Body of pancreas (tissue), 4 donors: ENCODE data around the gene THBD. TPM values are rescaled to one million over a fixed set of nuclear protein-coding genes. Genes with fewer than 3 reads are reported as not detected.

Source experiments
- ATAC-seq: fragments of 150-250 bp; one replicate; pipeline ENCODE4 v1.9.1; 2016
- DNase-seq, 4 donors: peaks; one replicate each; pipeline ENCODE4 v3.0.0-alpha.2; 2019
- H3K27ac ChIP-seq, 4 donors: fragments of 200-600 bp; sonication (generic); 1 replicate in 3 of 4; 2 replicates in 1 of 4; pipeline versions ENCODE4 v1.5.1 to v1.6.1; 2016 to 2019; ENCODE audit warnings: mild to moderate bottlenecking in 1 of 4, mixed read lengths in 1 of 4, moderate library complexity in 1 of 4
- H3K27me3 ChIP-seq, 2 donors: fragments of 200-600 bp; sonication (generic); one replicate each; pipeline ENCODE4 v1.6.0; 2016; ENCODE audit warnings: mild to moderate bottlenecking in 1 of 2
- H3K36me3 ChIP-seq, 2 donors: fragments of 200-600 bp; sonication (generic); replicated peaks in 1 of 2; 2 replicates each; pipeline ENCODE4 v1.5.1; 2016; ENCODE audit warnings: low read depth in 2 of 2; ENCODE audit not compliant: insufficient read depth in 1 of 2
- H3K4me1 ChIP-seq: fragments of 200-600 bp; sonication (generic); one replicate; pipeline ENCODE4 v1.6.0; 2016
- H3K4me3 ChIP-seq, 2 donors: fragments of 200-600 bp; sonication (generic); 1 replicate in 1 of 2; 2 replicates in 1 of 2; pipeline ENCODE4 v1.5.1; 2016 to 2019
- H3K9me3 ChIP-seq, 3 donors: fragments of 200-600 bp; sonication (generic); 1 replicate in 2 of 3; 2 replicates in 1 of 3; pipeline ENCODE4 v1.5.1; 2016
- CTCF ChIP-seq, 7 experiments: fragments of 450-650 bp in 4 of 7; fragments of 200-600 bp in 3 of 7; sonication (generic) in 3 of 7; IDR thresholded peaks; one replicate each; pipeline ENCODE4 v1.5.1; 2016 to 2019; ENCODE audit warnings: antibody characterized with exemption in 7 of 7
- POLR2A ChIP-seq, 3 donors: fragments of 450-650 bp; IDR thresholded peaks; one replicate each; pipeline ENCODE4 v1.6.1; 2016; ENCODE audit warnings: antibody characterized with exemption in 3 of 3, mild to moderate bottlenecking in 2 of 3
- WGBS, 2 donors: methylation state at CpG; one replicate each; pipeline ENCODE4 v1.1.5; 2017; 5-methylcytosine and 5-hydroxymethylcytosine counted together
- intact Hi-C: fragments of 100-400 bp; cut with DNase I; formaldehyde crosslinking; loops from one replicate; pipeline ENCODE4 v1.15.1; 2023
- total RNA-seq, 2 donors: library from RNA; depleted of rRNA; stranded (reverse); fragments of >200 nt; gene quantifications; one replicate each; pipeline ENCODE4 v1.1.0, GENCODE V29; 2016

THBD gene
- total RNA-seq, 2 donors from 2014 or later: 14.3 to 44.2 TPM

GRCh38 chr20:23043376-23043775, 6.1 kb downstream of the THBD start:
- DNase-seq: peak in 1 of 4 donors; percentile 39
- H3K27me3 ChIP-seq: peaks cover 0 to 15% of the 10 kb centered on the region in 2 donors
- no peaks in the 10 kb centered on the region for H3K9me3 ChIP-seq
- H3K4me3 ChIP-seq: no peak overlapping the region
- TF ChIP-seq CTCF (IDR thresholded peaks at IDR 0.05) (no peak), POLR2A (IDR thresholded peaks at IDR 0.05) (no peak)
- peaks cover 7% of the 10 kb centered on the region for H3K4me1 ChIP-seq
- 30 to 47% methylated on average over 6 of the region's 6 CpGs for WGBS, 2 donors
- intact Hi-C loops: no loop called here
- ATAC-seq: no peak
- H3K27ac ChIP-seq: no peak overlapping the region
- H3K36me3 ChIP-seq: no peaks in the 10 kb centered on the region

- WGBS, 2 donors: 30 to 55% methylated on average over 3 of the region's 3 CpGs
These were observed 7.2 kb downstream of the THBD start for GRCh38 chr20:23042270-23042669.

GRCh38 chr20:23039885-23040508, 9.5 kb downstream of the THBD start:
- no peaks in the 10 kb centered on the region for H3K36me3 ChIP-seq
- TF ChIP-seq POLR2A (IDR thresholded peaks at IDR 0.05): no peak
- no peak for TF ChIP-seq CTCF (IDR thresholded peaks at IDR 0.05)
- H3K4me3 ChIP-seq: no peak overlapping the region
- ATAC-seq (no peak), DNase-seq (no peak)
- intact Hi-C loops: no loop called here
- H3K27me3 ChIP-seq: peaks cover 0 to 1% of the 10 kb centered on the region in 2 donors
- H3K4me1 ChIP-seq: no peaks in the 10 kb centered on the region
- H3K9me3 ChIP-seq: no peaks in the 10 kb centered on the region
- 43 to 56% methylated on average over 3 of the region's 3 CpGs for WGBS, 2 donors
- no peak overlapping the region for H3K27ac ChIP-seq

More at GRCh38 chr20:23042270-23042669, 7.2 kb downstream of the THBD start:
- Histone ChIP-seq H3K27ac (no peak overlapping the region), H3K9me3 (no peaks in the 10 kb centered on the region), H3K36me3 (no peaks in the 10 kb centered on the region), H3K4me1 (no peaks in the 10 kb centered on the region), H3K4me3 (no peak overlapping the region), H3K27me3 (peaks cover 0 to 4% of the 10 kb centered on the region in 2 donors)
- TF ChIP-seq CTCF (IDR thresholded peaks at IDR 0.05): no peak
- no peak for TF ChIP-seq POLR2A (IDR thresholded peaks at IDR 0.05)
- DNase-seq (no peak), ATAC-seq (no peak)
- intact Hi-C loops: no loop called here

- Histone ChIP-seq H3K27ac (no peak overlapping the region), H3K9me3 (no peaks in the 10 kb centered on the region), H3K4me3 (no peak overlapping the region), H3K4me1 (no peaks in the 10 kb centered on the region), H3K36me3 (no peaks in the 10 kb centered on the region), H3K27me3 (peaks cover 0 to 5% of the 10 kb centered on the region in 2 donors)
- TF ChIP-seq CTCF (IDR thresholded peaks at IDR 0.05) (no peak), POLR2A (IDR thresholded peaks at IDR 0.05) (no peak)
- 55 to 56% methylated on average over 5 of the region's 5 CpGs for WGBS, 2 donors
- intact Hi-C loops: no loop called here
- ATAC-seq (no peak), DNase-seq (no peak)
These were observed 10.2 kb downstream of the THBD start for GRCh38 chr20:23039136-23039875.
